ENCODE data around the gene SULT1B1. TPM values are rescaled to one million over a fixed set of nuclear protein-coding genes. Genes with fewer than 3 reads are reported as not detected.

SULT1B1 gene
- total and polyA plus RNA-seq, 2 donors (not counting 3 experiments of a cell fraction or from before 2014, with no cell fraction given): 45.0 to 59.5 TPM

- DNase-seq (ENCODE audit: low read depth, low spot score): no peak
- FAIRE-seq: no peak
- ChIA-PET CTCF (no interaction called here), POLR2A (no interaction called here)
- H4K20me1 ChIP-seq (replicated peaks; ENCODE audit: control insufficient read depth, extremely low read depth, insufficient read depth, low read length): no peaks in the 10 kb centered on the region
- no peaks in the 10 kb centered on the region for H3K9me1 ChIP-seq (replicated peaks; ENCODE audit: control insufficient read depth, extremely low read depth, insufficient read depth, low read length)
- dilution Hi-C loops (cut with MboI; ENCODE audit: extremely low pct_ligation_motif_present, low sequenced_read_pairs): no loop called here
- no peaks in the 10 kb centered on the region for H3K79me2 ChIP-seq (ENCODE audit: control insufficient read depth, insufficient read depth, low read length)
- no peak overlapping the region for H2AFZ ChIP-seq (ENCODE audit: low read depth, low read length)
- H3K9ac ChIP-seq (replicated peaks; ENCODE audit: extremely low read depth, insufficient read depth, low read length): no peak overlapping the region
- H3K27ac ChIP-seq (ENCODE audit: insufficient read depth, low read depth, low read length): no peak overlapping the region
- no peaks in the 10 kb centered on the region for H3K9me3 ChIP-seq (replicated peaks; ENCODE audit: control insufficient read depth, insufficient read depth, low read length)
- no peak overlapping the region for H3K4me3 ChIP-seq (replicated peaks in 1 of 3; ENCODE audit: insufficient read depth in 1 of 3, low read depth in 1 of 3, low read length in 3 of 3)
- intact Hi-C loops (cut with micrococcal nuclease): no loop called here
- H3K36me3 ChIP-seq (ENCODE audit: control insufficient read depth in 2 of 2, extremely low read depth in 1 of 2, insufficient read depth in 2 of 2, low read length in 2 of 2): peaks cover 7 to 9% of the 10 kb centered on the region in 2 experiments
- H3K4me2 ChIP-seq (ENCODE audit: insufficient read depth, low read length): no peak overlapping the region
- no peaks in the 10 kb centered on the region for H3K27me3 ChIP-seq (ENCODE audit: control insufficient read depth in 2 of 2, insufficient read depth in 2 of 2, low read length in 2 of 2)
- peaks cover 17% of the 10 kb centered on the region for H3K4me1 ChIP-seq (ENCODE audit: control insufficient read depth, extremely low read depth, insufficient read depth, low read length)
- TF ChIP-seq POLR2AphosphoS5 (IDR thresholded peaks at IDR 0.05; ENCODE audit: insufficient read depth, low read depth, low read length): no peak
- TF ChIP-seq GATA2 (IDR thresholded peaks at IDR 0.05; ENCODE audit: insufficient read depth, insufficient read length, low read depth, low read length): no peak
- TF ChIP-seq JUN (IDR thresholded peaks at IDR 0.05; ENCODE audit: borderline replicate concordance, insufficient read depth, insufficient read length, low read depth): no peak
- no peak for TF ChIP-seq EZH2 (IDR thresholded peaks at IDR 0.05; ENCODE audit: borderline replicate concordance, low read depth, low read length, severe bottlenecking)
- TF ChIP-seq POLR2A (IDR thresholded peaks at IDR 0.05; ENCODE audit: low read depth, low read length): no peak
- no peak for TF ChIP-seq MYC (IDR thresholded peaks at IDR 0.05; ENCODE audit: low read depth, low read length)
- TF ChIP-seq CTCF (IDR thresholded peaks at IDR 0.05; ENCODE audit: extremely low read depth in 1 of 2, insufficient read depth in 1 of 2, low read depth in 1 of 2, low read length in 2 of 2): no peak
- no peak for TF ChIP-seq MAX (IDR thresholded peaks at IDR 0.05; ENCODE audit: insufficient read depth, insufficient read length)
- TF ChIP-seq FOS (IDR thresholded peaks at IDR 0.05; ENCODE audit: borderline replicate concordance, insufficient read depth, low read length): no peak
- BruUV-seq (replicated peaks): no TSS peak
Measured at GRCh38 chr4:69743476-69744156, 16.8 kb downstream of the SULT1B1 start.

Data from endothelial cell of umbilical vein (primary cell).